Measurements from ENCODE around the gene FAM24A.
A peak's percentile ranks its signal among the peaks of the same experiment; 100 is the strongest.
"Not testable (repeated sequence)": the region's sequence is repeated elsewhere in the genome, so short reads cannot be mapped to it uniquely, and the experiment has no call there.

FAM24A gene

DNA sequence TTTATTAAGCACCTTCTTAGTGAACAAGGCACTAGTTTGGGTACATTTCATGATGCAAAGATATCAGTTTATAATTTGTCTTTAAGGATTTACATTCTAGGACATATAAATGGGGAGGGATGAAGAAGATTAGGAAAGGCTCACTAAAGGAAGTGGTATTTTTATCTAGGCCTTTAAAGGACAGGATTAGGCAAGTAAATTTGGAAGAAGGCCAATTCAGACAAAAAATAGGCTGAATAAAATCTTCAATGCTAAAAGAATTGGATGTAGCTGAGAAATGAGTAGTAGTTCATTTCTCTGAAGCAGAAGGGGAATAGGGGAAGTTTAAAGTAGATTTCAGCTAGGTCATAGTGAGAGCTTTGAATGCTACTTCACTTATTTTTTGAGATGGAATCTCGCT, 26.2 kb upstream of the FAM24A start:
- DNase-seq (ENCODE audit: low read depth): peak; percentile 12
- no peak overlapping the region for H3K4me3 ChIP-seq (ENCODE audit: low read length)
- TF ChIP-seq CTCF (IDR thresholded peaks at IDR 0.05; ENCODE audit: insufficient read depth, low read depth, low read length, missing control alignments): no peak

GRCh38 chr10:122894261-122894944, 16.0 kb upstream of the FAM24A start:
- no peak for TF ChIP-seq CTCF (IDR thresholded peaks at IDR 0.05; ENCODE audit: insufficient read depth, low read depth, low read length, missing control alignments)
- DNase-seq (ENCODE audit: low read depth): no peak
- no peak overlapping the region for H3K4me3 ChIP-seq (ENCODE audit: low read length)

- not testable (repeated sequence) for H3K4me3 ChIP-seq (ENCODE audit: low read length); DNase-seq (ENCODE audit: low read depth)
Measured at GRCh38 chr10:122903861-122904260, 6.5 kb upstream of the FAM24A start.

GRCh38 chr10:122911889-122912484, 1.6 kb downstream of the FAM24A start:
- no peak for TF ChIP-seq CTCF (IDR thresholded peaks at IDR 0.05; ENCODE audit: insufficient read depth, low read depth, low read length, missing control alignments)
- H3K4me3 ChIP-seq (ENCODE audit: low read length): no peak overlapping the region
- peak; percentile 73 for DNase-seq (ENCODE audit: low read depth)

GRCh38 chr10:122915700-122916099, 5.3 kb downstream of the FAM24A start:
- no peak overlapping the region for H3K4me3 ChIP-seq (ENCODE audit: low read length)
- no peak for DNase-seq (ENCODE audit: low read depth)
- no peak for TF ChIP-seq CTCF (IDR thresholded peaks at IDR 0.05; ENCODE audit: insufficient read depth, low read depth, low read length, missing control alignments)

DNA sequence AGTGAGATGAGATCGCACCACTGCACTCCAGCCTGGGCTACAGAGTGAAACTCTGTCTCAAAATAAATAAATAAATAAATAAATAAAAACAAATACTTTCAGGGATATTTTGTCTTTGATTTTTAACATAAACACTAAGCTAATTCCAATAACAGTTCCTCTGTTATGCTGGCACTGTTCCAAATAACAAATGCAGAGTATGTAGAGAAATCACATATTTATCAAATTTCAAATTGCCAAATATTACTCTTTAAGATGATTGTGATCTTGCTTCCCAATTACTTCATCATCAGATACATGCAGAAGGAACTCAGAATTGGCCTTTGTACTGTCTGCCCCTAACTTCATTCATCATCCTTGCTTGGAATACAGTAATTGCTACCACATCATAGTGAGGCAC, 19.7 kb downstream of the FAM24A start:
- DNase-seq (ENCODE audit: low read depth): no peak
- H3K4me3 ChIP-seq (ENCODE audit: low read length): no peak overlapping the region
- no peak for TF ChIP-seq CTCF (IDR thresholded peaks at IDR 0.05; ENCODE audit: insufficient read depth, low read depth, low read length, missing control alignments)

GRCh38 chr10:122931088-122931906, 20.9 kb downstream of the FAM24A start:
- no peak for TF ChIP-seq CTCF (IDR thresholded peaks at IDR 0.05; ENCODE audit: insufficient read depth, low read depth, low read length, missing control alignments)
- H3K4me3 ChIP-seq (ENCODE audit: low read length): no peak overlapping the region
- DNase-seq (ENCODE audit: low read depth): no peak

Data from epithelial cell of esophagus (primary cell).